ENCODE data around the gene CDA. TPM values are rescaled to one million over a fixed set of nuclear protein-coding genes. Genes with fewer than 3 reads are reported as not detected.

CDA gene
- total RNA-seq, 1 experiment from 2014 or later = 0.62 TPM

DNA sequence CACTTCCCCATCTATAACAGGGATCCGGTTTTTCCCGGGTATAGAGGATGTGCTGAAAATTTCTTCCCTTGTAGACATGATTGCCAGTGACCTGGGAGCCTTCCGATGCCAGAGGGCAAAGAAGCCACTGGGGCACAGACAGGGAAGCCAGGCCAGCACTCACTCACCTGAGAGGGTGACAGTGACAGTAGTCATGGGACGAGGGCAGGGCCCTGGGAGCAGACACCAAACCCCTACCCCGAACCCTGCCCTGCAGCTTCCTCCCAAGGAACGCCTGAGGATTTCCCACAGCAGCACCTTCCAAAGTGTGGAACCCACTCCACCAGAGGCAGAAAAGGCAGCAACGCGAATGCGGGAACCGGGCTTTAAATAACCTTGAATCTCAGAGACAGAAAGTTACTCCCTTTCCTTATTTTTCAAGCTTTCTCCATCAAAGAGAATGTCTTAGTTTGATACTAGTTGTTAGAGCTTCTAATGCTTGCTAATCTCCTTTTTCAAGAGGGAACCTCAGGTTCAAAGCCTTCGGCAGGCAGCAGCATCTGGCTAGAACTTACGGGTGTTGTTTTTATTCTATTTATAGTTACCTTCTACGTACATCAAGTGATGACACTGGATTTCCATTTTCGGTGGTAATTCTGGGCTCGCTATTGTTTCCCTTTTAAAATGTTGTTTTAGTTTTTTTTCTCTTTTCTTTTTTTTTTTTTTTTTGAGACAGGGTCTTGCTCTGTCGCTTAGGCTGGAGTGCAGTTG lies 69.4 kb downstream of the CDA start:
- no peak for ATAC-seq
- ChIA-PET POLR2A (interaction anchor here (0.6 kb wide), 1 partner anchor 662 kb away, joined by 3 read pairs; no protein-coding TSS in a partner anchor), CTCF (interaction anchor here (0.5 kb wide), 1 partner anchor 109 kb away, joined by 4 read pairs; no protein-coding TSS in a partner anchor)
- Histone ChIP-seq H3K4me3 (ENCODE audit: low read depth in 2 of 2, low read length in 2 of 2) (no peak overlapping the region), H3K27me3 (ENCODE audit: control insufficient read depth, insufficient read depth, low read length) (no peaks in the 10 kb centered on the region), H3K9me3 (ENCODE audit: control insufficient read depth, insufficient read depth, low read depth, low read length) (no peaks in the 10 kb centered on the region), H3K36me3 (ENCODE audit: control insufficient read depth, insufficient read depth, low read length) (peaks cover 23% of the 10 kb centered on the region), H3K27ac (ENCODE audit: low read length) (no peak overlapping the region), H3K4me1 (ENCODE audit: control insufficient read depth, insufficient read depth, low read length) (peaks cover 10% of the 10 kb centered on the region)
- intact Hi-C loops (cut with micrococcal nuclease; ENCODE audit: unreplicated experiment) (no loop called here), in situ Hi-C loops (cut with HindIII; ENCODE audit: low pct_unique_long_range_greater_than_20kb, low sequenced_read_pairs) (no loop called here)
- BruUV-seq (replicated peaks) = no TSS peak
- TF ChIP-seq TCF7L2 (IDR thresholded peaks at IDR 0.05; ENCODE audit: low read depth, low read length) (no peak), POLR2AphosphoS5 (IDR thresholded peaks at IDR 0.05; ENCODE audit: low read depth, low read length) (no peak), CTCF (IDR thresholded peaks at IDR 0.05) (no peak)
- TF ChIP-seq, protein P1, sequence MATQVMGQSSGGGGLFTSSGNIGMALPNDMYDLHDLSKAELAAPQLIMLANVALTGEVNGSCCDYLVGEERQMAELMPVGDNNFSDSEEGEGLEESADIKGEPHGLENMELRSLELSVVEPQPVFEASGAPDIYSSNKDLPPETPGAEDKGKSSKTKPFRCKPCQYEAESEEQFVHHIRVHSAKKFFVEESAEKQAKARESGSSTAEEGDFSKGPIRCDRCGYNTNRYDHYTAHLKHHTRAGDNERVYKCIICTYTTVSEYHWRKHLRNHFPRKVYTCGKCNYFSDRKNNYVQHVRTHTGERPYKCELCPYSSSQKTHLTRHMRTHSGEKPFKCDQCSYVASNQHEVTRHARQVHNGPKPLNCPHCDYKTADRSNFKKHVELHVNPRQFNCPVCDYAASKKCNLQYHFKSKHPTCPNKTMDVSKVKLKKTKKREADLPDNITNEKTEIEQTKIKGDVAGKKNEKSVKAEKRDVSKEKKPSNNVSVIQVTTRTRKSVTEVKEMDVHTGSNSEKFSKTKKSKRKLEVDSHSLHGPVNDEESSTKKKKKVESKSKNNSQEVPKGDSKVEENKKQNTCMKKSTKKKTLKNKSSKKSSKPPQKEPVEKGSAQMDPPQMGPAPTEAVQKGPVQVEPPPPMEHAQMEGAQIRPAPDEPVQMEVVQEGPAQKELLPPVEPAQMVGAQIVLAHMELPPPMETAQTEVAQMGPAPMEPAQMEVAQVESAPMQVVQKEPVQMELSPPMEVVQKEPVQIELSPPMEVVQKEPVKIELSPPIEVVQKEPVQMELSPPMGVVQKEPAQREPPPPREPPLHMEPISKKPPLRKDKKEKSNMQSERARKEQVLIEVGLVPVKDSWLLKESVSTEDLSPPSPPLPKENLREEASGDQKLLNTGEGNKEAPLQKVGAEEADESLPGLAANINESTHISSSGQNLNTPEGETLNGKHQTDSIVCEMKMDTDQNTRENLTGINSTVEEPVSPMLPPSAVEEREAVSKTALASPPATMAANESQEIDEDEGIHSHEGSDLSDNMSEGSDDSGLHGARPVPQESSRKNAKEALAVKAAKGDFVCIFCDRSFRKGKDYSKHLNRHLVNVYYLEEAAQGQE (IDR thresholded peaks at IDR 0.05; ENCODE audit: insufficient read depth in 1 of 2, low read depth in 2 of 2, low read length in 1 of 2) = no peak
- DNase-seq (ENCODE audit: low read depth, low spot score) = no peak

- in situ Hi-C loops (cut with HindIII; ENCODE audit: low pct_unique_long_range_greater_than_20kb, low sequenced_read_pairs) = no loop called here
- H3K9me3 ChIP-seq (ENCODE audit: control insufficient read depth, insufficient read depth, low read depth, low read length) = no peaks in the 10 kb centered on the region
- intact Hi-C loops (cut with micrococcal nuclease; ENCODE audit: unreplicated experiment) = no loop called here
- ATAC-seq (no peak), DNase-seq (ENCODE audit: low read depth, low spot score) (no peak)
- no peaks in the 10 kb centered on the region for H3K27me3 ChIP-seq (ENCODE audit: control insufficient read depth, insufficient read depth, low read length)
- ChIA-PET CTCF (no interaction called here), POLR2A (interaction anchor here (0.5 kb wide), 1 partner anchor 95 kb away, joined by 8 read pairs; no protein-coding TSS in a partner anchor)
- no peak for TF ChIP-seq CTCF (IDR thresholded peaks at IDR 0.05)
- H3K4me1 ChIP-seq (ENCODE audit: control insufficient read depth, insufficient read depth, low read length) = peaks cover 10% of the 10 kb centered on the region
- BruUV-seq (replicated peaks) = TSS peak; percentile 73
- peaks cover 17% of the 10 kb centered on the region for H3K36me3 ChIP-seq (ENCODE audit: control insufficient read depth, insufficient read depth, low read length)
- H3K27ac ChIP-seq (ENCODE audit: low read length) = peak overlapping the region; percentile 96
- H3K4me3 ChIP-seq (ENCODE audit: low read depth in 2 of 2, low read length in 2 of 2) = peak overlapping the region; percentile 88 to 100
Observed at GRCh38 chr1:20660363-20660762, 71.5 kb downstream of the CDA start.

All from Panc1 (cell line).